Parathyroid adenoma (tissue), 2 donors: ENCODE results near the gene BRI3.

Experiments used
- H2AFZ ChIP-seq: fragments of 300-600 bp; sonication (generic); one replicate; pipeline ENCODE4 v1.7.0; 2017; ENCODE audit warnings: antibody characterized with exemption, mild to moderate bottlenecking
- H3K27ac ChIP-seq: fragments of 300-600 bp; sonication (generic); one replicate; pipeline ENCODE4 v1.7.0; 2017
- H3K27me3 ChIP-seq: fragments of 300-600 bp; sonication (generic); one replicate; pipeline ENCODE4 v1.7.0; 2017; ENCODE audit warnings: low read length; ENCODE audit not compliant: control insufficient read depth, insufficient read depth
- H3K36me3 ChIP-seq: fragments of 300-600 bp; sonication (generic); one replicate; pipeline ENCODE4 v1.7.0; 2017; ENCODE audit warnings: low read length; ENCODE audit not compliant: control insufficient read depth, insufficient read depth
- H3K4me1 ChIP-seq: fragments of 300-600 bp; sonication (generic); one replicate; pipeline ENCODE4 v1.7.0; 2017; ENCODE audit warnings: control low read depth
- H3K4me2 ChIP-seq: fragments of 300-600 bp; sonication (generic); one replicate; pipeline ENCODE4 v1.7.0; 2017; ENCODE audit warnings: low read length
- H3K4me3 ChIP-seq: fragments of 300-600 bp; sonication (generic); one replicate; pipeline ENCODE4 v1.7.0; 2017; ENCODE audit warnings: low read depth, low read length
- H3K79me2 ChIP-seq: fragments of 300-600 bp; sonication (generic); one replicate; pipeline ENCODE4 v1.7.0; 2017; ENCODE audit warnings: control low read depth
- H3K9ac ChIP-seq: fragments of 300-600 bp; sonication (generic); one replicate; pipeline ENCODE4 v1.7.0; 2017; ENCODE audit warnings: mild to moderate bottlenecking
- H3K9me3 ChIP-seq: fragments of 300-600 bp; sonication (generic); one replicate; pipeline ENCODE4 v1.7.0; 2017; ENCODE audit warnings: low read length; ENCODE audit not compliant: control insufficient read depth
- CTCF ChIP-seq: fragments of 300-600 bp; sonication (generic); IDR thresholded peaks from one replicate; pipeline ENCODE4 v1.7.0; 2017; ENCODE audit warnings: antibody characterized with exemption, mild to moderate bottlenecking
- donor health status: primary hyperparathyroidism.

BRI3 gene

DNA sequence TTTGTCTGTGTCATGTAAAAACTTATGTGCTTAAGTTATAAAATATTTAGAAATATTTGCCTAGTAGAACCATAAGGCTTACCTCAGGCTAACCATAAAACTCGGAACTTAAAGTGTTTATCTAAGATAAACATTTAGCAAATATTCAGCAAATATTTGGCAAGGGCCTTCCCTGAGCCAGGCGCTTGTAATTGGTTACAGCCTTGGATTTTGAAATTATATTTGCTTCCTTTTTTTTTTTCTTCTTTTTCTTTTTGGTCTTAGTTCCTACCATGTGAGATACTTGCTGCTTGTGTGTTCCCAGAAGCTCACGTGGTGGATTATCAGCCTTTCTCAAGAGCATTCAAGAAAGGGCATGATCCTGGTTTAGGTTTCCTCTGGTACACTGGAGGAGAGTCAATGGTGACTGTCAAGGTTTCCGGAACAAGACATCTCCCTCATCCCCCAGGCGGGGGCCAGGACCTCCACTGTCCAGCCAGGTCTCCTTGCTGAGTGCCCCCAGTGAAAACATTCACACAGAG is 5.2 kb upstream of the BRI3 start:
- Histone ChIP-seq H3K27me3 (no peaks in the 10 kb centered on the region), H3K4me1 (peaks cover 15% of the 10 kb centered on the region), H2AFZ (no peak overlapping the region), H3K4me3 (no peak overlapping the region), H3K36me3 (no peaks in the 10 kb centered on the region), H3K9me3 (no peaks in the 10 kb centered on the region), H3K4me2 (no peak overlapping the region), H3K27ac (no peak overlapping the region), H3K9ac (no peak overlapping the region), H3K79me2 (no peaks in the 10 kb centered on the region)
- TF ChIP-seq CTCF, result no peak

DNA sequence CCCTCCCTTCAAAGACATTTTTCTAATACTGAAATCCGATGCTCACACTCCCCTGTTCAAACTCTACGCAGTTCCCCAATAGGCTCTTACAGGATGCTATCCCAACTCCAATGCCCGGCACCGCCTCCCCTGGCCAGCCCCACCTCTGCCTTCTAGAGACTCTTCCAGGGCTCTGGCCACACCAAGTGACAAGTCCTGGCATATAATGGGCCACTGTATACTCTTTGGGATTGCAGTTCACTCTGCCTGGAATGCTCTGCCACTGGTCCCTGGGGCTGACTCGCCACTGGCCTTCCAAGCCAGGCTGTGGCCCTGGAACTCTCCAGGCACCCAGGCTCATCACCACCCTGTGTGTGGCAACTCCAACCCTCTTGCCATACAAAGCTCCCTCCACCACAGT is 3.1 kb upstream of the BRI3 start:
- Histone ChIP-seq H3K27ac (no peak overlapping the region), H3K4me2 (no peak overlapping the region), H3K9ac (no peak overlapping the region)

GRCh38 chr7:98278936-98279335 is 2.5 kb upstream of the BRI3 start:
- peak overlapping the region; percentile 45 for H3K27ac ChIP-seq
- no peak overlapping the region for H3K9ac ChIP-seq
- H3K4me3 ChIP-seq, result no peak overlapping the region
- peaks cover 21% of the 10 kb centered on the region for H3K4me1 ChIP-seq
- peak overlapping the region; percentile 68 for H2AFZ ChIP-seq
- H3K9me3 ChIP-seq, result no peaks in the 10 kb centered on the region
- H3K36me3 ChIP-seq, result no peaks in the 10 kb centered on the region
- no peak overlapping the region for H3K4me2 ChIP-seq
- peaks cover 11% of the 10 kb centered on the region for H3K79me2 ChIP-seq
- TF ChIP-seq CTCF, result no peak
- no peaks in the 10 kb centered on the region for H3K27me3 ChIP-seq

More for the DNA sequence above, 3.1 kb upstream of the BRI3 start:
- Histone ChIP-seq H3K79me2 (peaks cover 6% of the 10 kb centered on the region), H3K27me3 (no peaks in the 10 kb centered on the region), H3K36me3 (no peaks in the 10 kb centered on the region), H3K4me3 (no peak overlapping the region), H2AFZ (no peak overlapping the region), H3K9me3 (no peaks in the 10 kb centered on the region), H3K4me1 (peaks cover 21% of the 10 kb centered on the region)
- no peak for TF ChIP-seq CTCF

- TF ChIP-seq CTCF, result no peak
- Histone ChIP-seq H3K27me3 (no peaks in the 10 kb centered on the region), H3K9me3 (no peaks in the 10 kb centered on the region), H2AFZ (peak overlapping the region; percentile 95), H3K27ac (peak overlapping the region; percentile 97), H3K4me1 (peaks cover 21% of the 10 kb centered on the region), H3K79me2 (peaks cover 15% of the 10 kb centered on the region), H3K4me2 (peak overlapping the region; percentile 93), H3K36me3 (no peaks in the 10 kb centered on the region), H3K4me3 (peak overlapping the region; percentile 50), H3K9ac (no peak overlapping the region)
Observed at GRCh38 chr7:98280296-98280695, 1.2 kb upstream of the BRI3 start.
